HG02870 (cell line): Measurements from ENCODE around the gene CASP6.
A peak's percentile ranks its signal among the peaks of the same experiment; 100 is the strongest.

Experiments used
- ATAC-seq: cut with Tn5 transposase; IDR thresholded peaks from one replicate; pipeline ENCODE4 v1.9.1; 2021; ENCODE audit warnings: mild to moderate bottlenecking, moderate library complexity; ENCODE audit not compliant: unreplicated experiment

CASP6 gene

DNA sequence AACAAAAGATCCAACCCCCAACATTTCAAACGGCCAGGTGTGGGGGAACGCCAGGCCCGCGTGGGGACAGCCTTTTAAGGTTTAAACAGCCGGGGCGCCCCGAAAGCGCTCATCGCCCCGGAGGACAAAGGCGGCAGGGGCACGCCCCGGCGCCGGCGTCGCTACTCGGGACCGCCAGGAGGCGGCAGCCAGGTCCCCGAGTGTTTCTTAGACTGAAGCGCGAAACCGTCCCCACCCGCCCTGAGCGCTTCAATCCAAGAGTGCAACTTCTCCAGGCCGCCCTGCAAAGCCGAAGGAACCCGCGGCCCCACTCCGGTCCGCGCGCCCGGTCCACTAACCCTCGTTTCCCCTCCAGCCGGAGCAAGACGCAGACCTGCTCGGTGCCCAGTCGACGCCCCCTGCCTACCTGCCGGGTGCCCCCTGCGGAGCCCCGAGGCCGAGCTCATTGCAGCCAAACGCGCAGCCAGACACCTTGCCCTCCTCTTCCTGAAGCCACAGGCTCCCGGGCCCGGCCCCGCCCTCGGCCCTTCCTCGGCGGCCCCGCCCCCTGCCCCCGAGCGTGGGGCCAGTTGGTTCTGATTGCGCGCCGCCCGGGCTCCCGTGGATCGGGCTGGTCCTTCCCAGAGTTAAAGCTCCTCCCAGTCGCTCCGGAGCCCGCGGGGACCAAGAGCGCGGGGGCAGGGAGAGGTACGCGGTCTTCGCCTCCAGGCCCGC lies at the start of gene CASP6:
Gene CASP6, minus strand, starts transcription at position 496 of the 714 bp plus-strand sequence. Its CDS starts 50 bp downstream, at position 446.
- peak; percentile 73 for ATAC-seq

DNA sequence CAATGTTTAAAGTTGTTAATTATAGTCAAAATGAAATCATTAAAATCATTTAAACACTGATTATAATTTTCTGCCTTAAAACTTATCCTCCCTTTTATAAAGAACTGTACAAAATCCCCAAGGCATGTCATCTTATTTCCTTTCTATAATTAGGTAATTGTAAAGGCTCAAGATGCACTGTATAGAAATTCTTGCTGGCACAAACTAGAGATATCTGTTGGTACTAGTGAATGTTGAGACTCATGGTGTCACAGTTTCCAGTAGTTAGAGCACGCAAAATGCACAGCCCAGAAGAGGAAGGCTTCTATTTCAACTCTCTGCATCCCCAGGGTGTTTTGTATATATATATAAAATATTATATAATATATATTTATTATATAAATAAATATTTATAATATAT lies 49.3 kb upstream of the CASP6 start:
- no peak for ATAC-seq

DNA sequence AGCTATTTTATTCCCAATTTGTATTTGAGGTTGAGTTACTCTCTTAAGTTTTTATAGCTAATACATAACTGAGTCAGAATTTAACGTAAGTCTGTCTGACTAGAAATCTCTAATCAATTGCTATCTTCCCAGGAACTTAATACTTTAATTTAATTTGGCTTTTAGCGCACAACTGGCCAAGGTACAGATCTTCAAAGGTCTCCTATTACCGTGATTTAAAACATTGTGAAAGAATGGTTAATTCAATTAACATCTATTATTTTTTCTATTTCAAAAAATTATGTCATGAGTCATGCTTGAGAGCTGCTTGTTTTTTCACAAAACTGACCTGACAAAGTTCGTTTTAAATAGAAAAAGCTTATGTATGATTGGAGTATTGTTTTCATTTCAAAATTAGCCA lies 48.6 kb upstream of the CASP6 start:
- no peak for ATAC-seq

DNA sequence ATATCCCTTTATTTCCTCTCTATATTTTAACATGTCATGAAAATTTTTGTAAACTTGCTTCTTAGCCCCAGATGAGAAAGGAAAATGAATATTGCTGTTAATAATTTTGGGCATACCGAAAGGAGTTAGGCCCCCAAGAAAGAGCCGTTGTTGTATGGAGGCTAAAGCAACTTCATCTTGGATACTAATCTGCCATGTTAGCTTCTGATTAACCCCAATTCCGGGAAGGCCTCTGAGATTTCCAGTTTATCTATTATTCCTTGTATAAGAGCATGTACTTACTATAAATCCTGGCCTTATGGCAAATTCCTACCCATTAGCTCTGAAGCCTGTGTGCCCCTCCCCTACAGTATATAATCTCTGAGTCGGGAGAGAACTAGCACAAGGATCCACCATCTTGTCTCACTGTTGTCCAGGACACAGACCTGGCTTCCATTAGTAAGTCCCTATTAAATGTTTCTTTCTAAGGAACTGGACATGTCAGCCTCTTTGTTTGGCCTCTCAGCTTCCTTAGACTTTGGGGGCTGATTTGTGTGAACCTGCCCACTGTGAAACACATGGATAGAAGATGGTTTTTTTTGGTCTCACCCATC lies 47.5 kb upstream of the CASP6 start:
- ATAC-seq = no peak

DNA sequence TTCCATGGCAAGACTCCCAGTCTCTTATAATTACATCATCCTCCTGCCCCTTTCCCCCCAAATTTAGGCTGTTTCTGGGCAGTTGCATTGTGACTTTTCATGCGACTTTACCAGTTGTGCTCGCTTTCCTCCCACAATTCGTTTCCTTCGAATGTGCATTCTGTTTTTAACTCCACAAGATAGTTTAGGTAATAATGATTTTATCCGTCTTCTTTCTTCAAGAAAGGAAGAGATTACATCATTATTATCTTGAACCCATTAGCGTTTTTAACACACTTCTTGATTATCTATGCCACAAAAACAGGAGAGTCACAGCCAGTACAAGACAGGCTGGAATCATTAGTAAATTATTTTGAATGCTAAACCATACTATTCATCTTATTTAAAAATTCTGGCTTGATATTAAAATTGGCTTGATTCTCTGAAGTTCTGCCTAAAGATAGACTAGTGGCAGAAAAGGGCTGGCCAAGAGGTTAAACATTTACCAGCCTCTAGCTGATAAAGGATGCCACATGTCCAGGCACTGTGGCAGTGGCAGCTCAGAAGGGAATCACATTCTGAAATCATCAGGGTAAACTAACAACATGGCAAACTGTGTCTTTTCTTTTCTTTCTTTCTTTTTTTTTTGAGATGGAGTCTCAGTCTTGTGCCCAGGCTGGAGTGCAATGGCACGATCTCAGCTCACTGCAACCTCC lies 46.3 kb upstream of the CASP6 start:
- ATAC-seq = no peak

DNA sequence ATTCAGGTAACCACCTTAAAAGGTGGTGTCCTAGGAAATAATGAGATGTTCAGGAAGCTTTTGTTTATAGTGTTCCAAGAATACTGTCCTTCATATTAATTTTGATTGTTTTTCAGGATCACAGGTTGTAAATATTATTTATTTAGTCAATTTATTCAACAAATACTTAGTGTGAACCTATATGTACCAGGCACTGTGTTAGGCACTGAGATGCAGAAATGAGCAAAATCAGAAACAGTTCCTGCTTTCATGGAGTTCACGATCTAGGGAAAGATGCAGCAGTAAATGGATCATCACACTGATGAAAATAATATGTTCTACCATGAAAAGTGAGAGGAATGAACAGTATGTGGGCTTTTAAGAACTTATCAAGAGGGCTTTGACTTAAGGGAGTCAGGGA lies 44.9 kb upstream of the CASP6 start:
- ATAC-seq = no peak

DNA sequence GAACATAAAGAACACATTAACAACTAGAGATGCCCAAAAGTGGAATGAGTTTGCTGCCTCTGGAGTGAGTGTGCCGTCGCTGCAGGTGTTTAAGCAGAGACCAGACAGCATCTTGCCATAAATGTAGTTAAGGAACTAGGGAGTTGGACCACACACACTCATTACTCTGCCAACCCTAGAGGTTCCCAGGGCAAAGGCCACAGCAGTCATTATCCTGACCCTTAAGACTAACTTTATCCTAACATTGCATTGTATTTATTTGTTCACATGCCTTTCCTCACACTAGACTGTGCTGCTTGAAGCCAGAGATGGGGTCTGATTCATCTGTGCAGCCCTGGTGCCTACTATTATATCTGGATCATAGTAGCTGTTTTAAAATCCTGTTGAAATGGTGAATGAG lies 43.5 kb upstream of the CASP6 start:
- ATAC-seq = no peak

DNA sequence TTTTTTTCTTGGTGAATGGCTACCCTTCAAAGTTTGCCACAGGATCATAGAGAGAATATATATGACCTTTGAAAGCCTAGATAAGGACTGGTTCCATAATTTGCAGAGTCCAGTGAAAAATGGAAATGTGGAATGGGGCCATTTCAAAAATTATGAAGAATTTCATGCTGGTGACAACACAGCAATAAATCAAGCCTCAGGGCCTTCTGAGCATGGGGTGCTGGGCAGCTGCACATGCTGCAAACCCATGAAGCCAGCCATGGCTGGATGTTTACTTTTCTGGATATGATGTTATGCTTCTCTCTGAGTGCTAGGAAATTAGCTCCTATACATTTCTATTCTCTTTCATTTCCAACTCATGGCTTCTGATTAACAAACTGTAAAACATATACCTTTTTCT lies 42.6 kb upstream of the CASP6 start:
- no peak for ATAC-seq

DNA sequence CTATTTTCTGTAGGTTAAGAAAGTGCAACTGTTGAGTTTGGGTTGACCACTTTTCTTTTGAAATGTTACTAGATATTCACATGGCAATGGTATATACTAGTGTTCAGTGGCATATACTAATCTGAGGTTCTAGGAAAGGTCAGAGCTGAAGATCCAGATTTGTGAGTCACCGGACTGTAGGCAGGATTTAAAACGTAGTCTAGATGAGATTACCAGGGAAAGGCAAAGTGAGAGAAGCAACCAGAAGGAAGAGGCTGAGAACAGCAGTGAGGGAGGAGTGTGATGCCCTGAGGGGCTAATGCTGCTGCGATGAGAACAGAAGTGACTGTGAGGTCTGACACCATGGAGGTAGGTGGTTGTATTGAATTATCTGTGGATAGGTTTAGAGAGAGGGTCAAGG lies 36.3 kb upstream of the CASP6 start:
- no peak for ATAC-seq

DNA sequence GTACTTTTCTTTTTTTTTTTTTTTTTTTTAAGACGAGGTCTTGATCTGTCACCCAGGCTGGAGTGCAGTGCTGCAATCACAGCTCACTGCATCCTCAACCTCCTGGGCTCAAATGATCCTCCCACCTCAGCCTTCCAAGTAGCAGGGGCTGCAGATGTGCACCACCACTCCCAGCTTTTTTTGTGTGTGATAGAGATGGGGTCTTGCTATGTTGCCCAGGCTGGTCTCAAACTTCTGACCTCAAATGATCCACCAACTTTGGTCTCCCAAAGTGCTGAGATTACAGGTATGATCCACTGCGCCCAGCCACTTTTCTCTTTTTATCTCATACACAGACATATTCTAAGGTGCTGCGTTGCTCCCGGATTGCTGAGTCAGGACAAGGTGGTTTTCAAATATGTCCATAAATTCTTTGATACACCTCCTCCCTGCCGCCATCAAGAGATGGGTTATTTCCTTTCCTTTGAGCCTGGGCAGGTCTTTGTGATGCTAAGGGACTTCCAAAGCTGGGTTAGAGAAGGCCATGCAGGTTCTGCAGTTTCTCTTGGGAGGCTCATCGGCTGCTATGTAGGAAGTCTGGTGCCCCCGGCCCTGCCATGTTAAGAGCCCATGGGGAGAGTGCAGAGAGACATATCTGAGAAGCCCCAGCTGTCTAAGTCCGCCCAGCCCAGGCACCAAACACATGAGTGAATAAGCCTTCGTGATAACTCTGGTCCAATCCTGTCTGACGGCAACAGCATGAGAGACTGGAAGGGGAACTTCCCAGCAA lies 35.0 kb upstream of the CASP6 start:
- ATAC-seq = no peak

DNA sequence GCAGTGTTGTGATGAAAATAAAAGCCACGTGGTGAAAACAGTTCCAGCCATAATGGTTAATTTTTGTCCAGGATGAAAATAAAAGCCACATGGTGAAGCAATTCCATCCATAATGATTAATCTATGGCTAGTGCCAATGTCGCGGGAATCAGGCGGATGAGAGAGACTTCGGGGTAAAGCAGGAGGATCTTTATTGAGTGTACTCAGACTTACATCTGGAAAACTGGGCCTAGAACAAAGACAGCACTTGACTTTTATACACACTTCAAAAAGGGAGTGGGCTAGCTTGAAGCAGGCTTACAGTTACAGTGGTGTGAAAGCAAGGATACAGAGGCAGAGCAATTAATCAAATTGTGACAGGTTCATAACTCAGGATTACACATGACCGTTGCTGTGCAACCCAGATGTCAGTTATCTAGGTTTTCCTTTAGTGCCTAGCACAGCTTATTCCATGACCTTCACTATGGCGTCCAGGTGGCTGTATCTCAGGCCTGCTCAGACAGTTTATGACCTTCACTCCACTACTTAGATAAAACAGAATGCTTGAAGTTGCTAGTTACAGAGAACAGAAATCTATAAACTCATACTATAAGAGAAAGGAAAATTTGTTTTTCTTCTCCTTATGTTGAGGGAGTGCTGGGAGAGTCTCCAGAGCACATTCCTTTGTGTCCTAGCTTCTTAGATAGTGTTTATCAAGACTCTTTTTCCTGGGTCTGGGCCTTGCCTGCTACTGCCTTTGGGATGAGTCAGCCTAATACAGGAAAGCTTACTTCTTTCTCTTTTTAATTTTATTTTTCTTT lies 32.5 kb upstream of the CASP6 start:
- ATAC-seq = no peak

DNA sequence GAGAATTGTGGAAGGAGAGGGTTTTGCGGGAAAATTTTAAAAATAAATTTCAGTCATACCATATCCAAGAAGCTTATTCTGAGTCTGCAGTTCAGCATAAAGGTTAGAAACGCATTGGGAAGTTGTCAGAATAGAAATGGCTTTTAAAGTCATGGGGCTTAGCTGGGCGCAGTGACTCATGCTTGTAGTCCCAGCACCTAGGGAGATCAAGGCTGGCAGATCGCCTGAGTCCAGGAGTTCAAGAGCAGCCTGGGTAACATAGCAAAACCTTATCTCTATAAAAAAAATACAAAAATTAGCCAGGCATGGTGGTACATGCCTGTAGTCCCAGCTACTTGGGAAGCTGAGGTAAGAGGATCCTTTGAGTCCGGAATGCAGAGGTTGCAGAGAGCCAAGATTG lies 30.5 kb upstream of the CASP6 start:
- ATAC-seq = no peak

DNA sequence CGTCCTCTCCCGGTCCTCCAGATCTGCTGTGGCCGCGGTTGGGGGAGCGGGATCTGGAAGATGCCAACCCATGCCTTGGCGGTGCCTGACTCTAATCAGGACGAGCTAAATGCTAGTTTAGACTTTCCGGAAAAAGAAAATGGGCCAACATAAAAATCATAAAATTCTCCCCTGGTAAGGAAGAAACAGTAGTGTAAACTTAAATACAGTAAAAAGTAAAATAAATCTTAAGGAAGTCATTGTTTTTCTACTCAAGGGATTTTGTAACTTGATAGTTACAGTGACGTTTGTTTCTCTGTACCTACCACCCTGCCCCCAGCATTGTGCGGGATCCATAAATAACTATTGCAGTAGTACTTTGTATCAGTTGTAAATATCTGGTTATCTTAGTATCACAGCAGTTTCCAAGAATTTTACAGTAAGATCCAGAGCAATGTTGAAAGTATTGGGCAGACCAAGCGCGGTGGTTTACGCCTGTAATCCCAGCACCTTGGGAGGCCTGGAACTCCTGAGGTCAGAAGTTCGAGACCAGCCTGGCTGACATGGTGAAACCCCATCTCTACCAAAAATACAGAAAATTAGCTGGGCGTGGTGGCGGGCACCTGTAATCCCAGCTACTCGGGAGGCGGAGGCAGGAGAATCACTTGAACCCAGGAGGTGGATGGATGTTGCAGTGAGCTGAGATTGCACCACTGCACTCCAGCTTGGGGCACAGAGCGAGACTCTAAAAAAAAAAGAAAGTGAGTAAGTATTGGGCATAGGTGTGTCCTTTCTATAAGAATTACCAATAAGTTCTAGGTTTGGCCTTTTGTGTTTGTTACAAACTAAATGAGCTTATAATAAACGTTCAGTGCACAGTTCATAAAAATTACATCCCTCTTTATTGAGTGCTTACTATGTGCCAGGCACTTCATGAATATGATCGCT lies 27.6 kb upstream of the CASP6 start:
- no peak for ATAC-seq

DNA sequence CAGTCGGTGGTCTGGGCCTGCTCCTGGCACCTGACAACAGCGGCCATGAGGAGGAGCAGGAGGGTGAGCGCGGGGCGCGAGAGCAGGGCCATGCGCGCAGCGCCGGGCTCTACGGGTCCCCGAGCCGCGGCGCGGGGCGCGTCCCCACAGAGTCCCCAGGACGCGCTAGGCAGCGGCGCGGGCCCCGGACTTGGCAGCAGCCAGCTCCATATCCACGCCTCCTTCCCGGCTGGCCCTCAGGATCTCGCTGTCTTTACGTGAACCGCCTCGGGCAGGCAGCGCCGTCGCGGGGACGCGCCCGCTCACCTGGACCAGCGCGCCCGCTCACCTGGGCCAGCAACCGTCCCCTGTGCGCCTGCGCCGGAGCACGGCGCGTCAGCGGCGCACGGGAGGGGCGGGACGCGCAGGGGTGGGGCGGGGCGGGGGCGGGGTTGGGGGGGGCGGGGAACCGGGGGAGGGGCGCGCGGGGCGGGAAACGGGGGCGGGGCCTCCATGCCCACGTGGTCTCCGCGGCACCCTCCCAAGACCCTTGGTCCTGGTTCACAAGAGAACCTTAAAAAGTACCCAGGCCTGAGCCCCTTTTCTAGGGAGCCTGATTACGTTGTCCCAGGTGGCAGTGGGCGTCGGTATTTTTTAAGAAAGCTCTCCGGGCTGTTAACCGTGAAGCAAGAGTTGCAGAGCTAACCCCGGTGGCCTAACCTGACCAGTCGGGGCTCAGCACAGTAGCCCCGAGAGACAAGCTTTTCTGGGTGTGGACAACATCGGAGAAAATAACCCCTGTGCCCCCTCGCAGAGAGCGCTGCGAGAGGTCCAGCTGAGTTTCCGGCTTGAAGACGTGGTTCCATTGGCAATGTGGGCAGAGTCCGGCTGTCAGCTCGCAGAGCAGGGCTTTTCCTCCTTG lies 26.7 kb upstream of the CASP6 start, which contains the start of gene PLA2G12A:
Gene PLA2G12A, minus strand, starts transcription at position 353 of the 901 bp plus-strand sequence. Its CDS starts 261 bp downstream, at position 92.
- ATAC-seq = peak; percentile 79

DNA sequence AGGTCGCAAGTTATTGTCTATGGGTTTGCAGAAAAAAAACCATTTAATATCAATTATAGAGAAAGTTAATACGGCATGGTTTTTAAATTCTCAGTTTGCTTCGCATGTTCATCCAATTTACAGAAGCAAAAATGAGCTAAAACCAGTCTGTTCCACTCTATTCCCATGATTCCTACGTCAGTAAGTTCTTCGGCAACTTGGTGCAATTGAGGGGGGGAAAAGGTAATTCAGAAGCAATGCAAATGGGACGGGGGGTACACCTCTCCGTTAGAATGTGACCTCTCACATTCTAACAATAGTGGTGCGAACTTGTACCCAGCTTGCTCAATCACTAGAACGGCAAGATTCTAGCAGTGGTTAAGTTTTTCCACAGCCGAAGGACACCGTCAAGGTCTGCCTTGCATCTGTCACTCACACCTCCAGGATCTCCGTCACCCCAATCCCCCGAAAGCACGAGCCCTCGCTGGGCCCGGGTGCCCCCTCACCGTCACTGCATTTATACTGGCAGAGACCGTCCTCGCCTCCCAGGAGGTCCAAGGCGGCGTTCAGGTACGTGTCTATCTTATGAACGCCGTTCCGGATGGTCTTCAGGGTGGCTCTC lies 26.0 kb upstream of the CASP6 start:
- no peak for ATAC-seq

DNA sequence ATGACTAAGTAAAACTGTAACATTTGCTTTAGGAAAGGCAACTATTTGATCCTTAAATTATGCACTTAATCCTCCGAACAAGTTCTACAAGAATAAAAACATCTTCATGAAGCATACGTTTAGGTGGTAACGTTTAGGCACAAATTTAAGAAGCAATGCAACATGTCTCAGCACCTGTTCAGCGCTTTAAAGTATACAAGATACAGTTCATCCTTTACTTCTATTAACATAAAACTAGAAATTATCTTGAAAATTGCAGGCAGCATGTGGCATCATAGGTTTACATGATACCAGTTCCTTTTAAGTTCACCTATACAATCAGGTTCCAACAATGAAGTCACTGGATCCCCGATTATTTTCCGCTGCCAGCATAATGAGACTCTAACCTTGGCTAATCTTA lies 25.1 kb upstream of the CASP6 start:
- no peak for ATAC-seq

DNA sequence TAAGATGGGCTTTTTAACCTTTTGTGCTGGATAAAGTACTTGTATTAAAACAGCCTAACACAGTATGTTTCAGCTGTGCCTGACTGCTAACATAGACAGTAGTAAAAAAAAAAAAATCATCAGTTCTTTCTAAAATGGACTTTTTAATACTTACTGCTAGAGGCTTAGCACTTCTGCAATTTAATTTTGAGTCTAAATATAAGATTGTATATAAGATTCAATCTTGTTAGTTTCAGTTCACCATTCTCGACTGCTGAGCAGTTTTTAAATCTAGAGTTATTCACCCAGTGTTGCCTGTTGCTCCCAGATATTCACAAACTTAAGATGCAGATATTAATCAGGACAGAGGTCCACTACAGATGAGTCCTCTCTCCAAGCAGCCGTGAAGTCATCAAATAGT lies 19.9 kb upstream of the CASP6 start:
- no peak for ATAC-seq

DNA sequence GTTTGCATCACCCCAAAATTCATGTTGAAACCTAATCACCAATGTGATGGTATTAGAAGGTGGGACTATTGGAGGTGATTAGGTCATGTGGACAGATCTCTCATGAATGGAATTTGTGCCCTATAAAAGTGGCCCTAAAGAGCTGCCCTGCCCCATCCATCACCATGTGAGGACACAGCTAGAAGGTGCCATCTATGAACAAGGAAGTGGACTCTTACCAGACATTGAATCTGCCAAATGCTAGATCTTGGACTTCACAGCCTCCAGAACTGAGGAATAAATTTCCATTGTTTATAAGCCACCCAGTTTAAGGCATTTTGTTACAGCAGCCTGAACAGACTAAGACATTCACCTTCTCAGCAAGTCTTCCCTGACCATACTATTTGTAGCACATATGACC lies 19.1 kb upstream of the CASP6 start:
- no peak for ATAC-seq
